ENCODE data around the gene RIF1.
"Not testable (repeated sequence)": the region's sequence is repeated elsewhere in the genome, so short reads cannot be mapped to it uniquely, and the experiment has no call there.

Gene RIF1

GRCh38 chr2:151410485-151410834 lies 758 bp downstream of the RIF1 start:
- peak in 1 of 2 donors; percentile 7 for DNase-seq (ENCODE audit: low read depth in 2 of 2)

- DNase-seq (ENCODE audit: low read depth in 2 of 2), result no peak
Measured at GRCh38 chr2:151417650-151418049, 7.9 kb downstream of the RIF1 start.

- not testable (repeated sequence) for DNase-seq (ENCODE audit: low read depth in 2 of 2)
Measured at GRCh38 chr2:151421681-151422080, 12.0 kb downstream of the RIF1 start.

- DNase-seq (ENCODE audit: low read depth in 2 of 2), result no peak
Measured at GRCh38 chr2:151422917-151423439, 13.3 kb downstream of the RIF1 start.

- no peak for DNase-seq (ENCODE audit: low read depth in 2 of 2)
Measured at GRCh38 chr2:151423760-151424159, 14.1 kb downstream of the RIF1 start.

- DNase-seq (ENCODE audit: low read depth in 2 of 2), result no peak
Measured at GRCh38 chr2:151437630-151438029, 27.9 kb downstream of the RIF1 start.

GRCh38 chr2:151438506-151438905 lies 28.8 kb downstream of the RIF1 start:
- DNase-seq (ENCODE audit: low read depth in 2 of 2), result no peak

- DNase-seq (ENCODE audit: low read depth in 2 of 2), result no peak
Measured at GRCh38 chr2:151439127-151439526, 29.4 kb downstream of the RIF1 start.

- no peak for DNase-seq (ENCODE audit: low read depth in 2 of 2)
Measured at GRCh38 chr2:151459358-151459757, 49.7 kb downstream of the RIF1 start.

- no peak for DNase-seq (ENCODE audit: low read depth in 2 of 2)
Measured at GRCh38 chr2:151465771-151466170, 56.1 kb downstream of the RIF1 start.

- DNase-seq (ENCODE audit: low read depth in 2 of 2), result no peak
Measured at GRCh38 chr2:151470556-151470955, 60.9 kb downstream of the RIF1 start.

- DNase-seq (ENCODE audit: low read depth in 2 of 2), result no peak
Measured at GRCh38 chr2:151472966-151473365, 63.3 kb downstream of the RIF1 start.

- no peak for DNase-seq (ENCODE audit: low read depth in 2 of 2)
Measured at GRCh38 chr2:151475071-151475470, 65.4 kb downstream of the RIF1 start.

GRCh38 chr2:151476287-151476686 lies 66.6 kb downstream of the RIF1 start:
- DNase-seq (ENCODE audit: low read depth in 2 of 2), result no peak

GRCh38 chr2:151478011-151478410 lies 68.3 kb downstream of the RIF1 start:
- DNase-seq (ENCODE audit: low read depth in 2 of 2), result no peak

- no peak for DNase-seq (ENCODE audit: low read depth in 2 of 2)
Measured at GRCh38 chr2:151481744-151482143, 72.0 kb downstream of the RIF1 start.

GRCh38 chr2:151482171-151482725 lies 72.5 kb downstream of the RIF1 start:
- DNase-seq (ENCODE audit: low read depth in 2 of 2), result no peak

- DNase-seq (ENCODE audit: low read depth in 2 of 2), result no peak
Measured at GRCh38 chr2:151483546-151483945, 73.8 kb downstream of the RIF1 start.

- no peak for DNase-seq (ENCODE audit: low read depth in 2 of 2)
Measured at GRCh38 chr2:151484100-151484499, 74.4 kb downstream of the RIF1 start.

GRCh38 chr2:151486053-151486452 lies 76.4 kb downstream of the RIF1 start:
- DNase-seq (ENCODE audit: low read depth in 2 of 2), result no peak

GRCh38 chr2:151490276-151490675 lies 80.6 kb downstream of the RIF1 start:
- DNase-seq (ENCODE audit: low read depth in 2 of 2), result no peak

- no peak for DNase-seq (ENCODE audit: low read depth in 2 of 2)
Measured at GRCh38 chr2:151491496-151491895, 81.8 kb downstream of the RIF1 start.

GRCh38 chr2:151498178-151498577 lies 88.5 kb downstream of the RIF1 start:
- DNase-seq (ENCODE audit: low read depth in 2 of 2), result no peak

GRCh38 chr2:151506170-151506569 lies 96.5 kb downstream of the RIF1 start:
- no peak for DNase-seq (ENCODE audit: low read depth in 2 of 2)
